DND-41 (cell line): ENCODE measurements around the gene RMI2.

ENCODE experiments used
- CTCF ChIP-seq: IDR thresholded peaks from 2 replicates; pipeline ENCODE4 v1.5.1; 2012; ENCODE audit warnings: borderline replicate concordance, low read length, moderate library complexity, mild to moderate bottlenecking; ENCODE audit not compliant: poor library complexity, severe bottlenecking; ENCODE audit errors: extremely low read depth
- EZH2 ChIP-seq: IDR thresholded peaks from 3 replicates; pipeline ENCODE4 v1.6.1; 2012; ENCODE audit warnings: borderline replicate concordance, low read depth, mild to moderate bottlenecking, moderate library complexity, low read length, inconsistent platforms; ENCODE audit not compliant: severe bottlenecking

DNA sequence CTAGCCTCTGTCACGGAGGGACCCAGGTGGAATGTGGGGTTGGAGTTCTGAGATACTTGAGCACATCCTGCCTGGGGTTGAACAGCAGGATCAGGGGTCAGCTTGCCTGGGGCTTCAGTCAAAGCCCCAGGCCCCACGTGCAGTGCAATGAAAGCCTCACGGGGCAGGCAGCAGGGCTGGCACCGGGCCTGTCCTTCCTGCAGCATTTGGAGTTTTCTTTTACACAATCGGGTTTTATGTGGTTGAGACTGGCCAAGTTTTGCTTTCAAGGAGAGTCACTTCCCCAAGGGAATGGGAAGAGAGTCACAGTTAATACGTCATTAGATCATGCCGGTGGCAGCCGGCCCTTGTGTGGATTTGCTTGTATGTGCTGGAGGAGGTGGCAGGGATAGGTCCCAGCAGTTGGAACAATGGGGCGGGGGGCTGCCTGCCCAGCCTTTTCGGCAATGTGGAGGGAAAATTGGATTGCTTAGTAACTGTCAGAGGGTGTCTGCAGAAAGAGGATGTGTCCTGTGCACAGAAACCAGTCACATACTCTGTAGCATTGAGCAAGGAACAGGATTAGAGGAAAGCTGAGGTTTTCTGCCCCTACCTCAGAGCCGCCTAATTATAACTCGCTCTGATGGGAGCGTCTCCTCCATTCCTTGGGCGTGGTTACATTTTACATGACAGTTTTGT, 4.5 kb downstream of the RMI2 start:
- no peak for TF ChIP-seq CTCF
- no peak for TF ChIP-seq EZH2
